NCI-H345 treated with DMSO at 0.1 percent for 48 hours (cell line): ENCODE measurements around the gene ANTXR2.

ENCODE experiments used
- DNase-seq: peaks from one replicate; lab custom pipeline; 2025; ENCODE audit not compliant: unreplicated experiment; lab: John Stamatoyannopoulos, UW

Gene ANTXR2

DNA sequence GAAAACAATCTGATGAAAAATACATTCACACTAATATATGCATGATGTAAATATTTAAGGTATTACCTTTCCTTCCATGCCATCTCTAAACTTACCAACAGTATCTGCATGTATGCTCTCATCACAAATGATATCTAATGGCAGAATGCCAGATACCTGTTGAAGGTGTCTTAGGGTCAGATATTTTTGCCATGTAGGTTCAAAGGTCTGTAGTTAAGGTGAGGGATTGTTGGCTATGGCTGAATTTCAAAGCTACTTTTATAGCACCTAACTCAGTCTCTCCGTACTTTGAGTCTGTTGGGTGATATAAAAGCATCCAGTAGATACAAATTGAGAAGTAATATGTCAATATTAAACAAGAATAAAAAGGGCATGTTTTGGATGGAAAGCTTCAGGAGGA, 19.8 kb upstream of the ANTXR2 start:
- DNase-seq: no peak

DNA sequence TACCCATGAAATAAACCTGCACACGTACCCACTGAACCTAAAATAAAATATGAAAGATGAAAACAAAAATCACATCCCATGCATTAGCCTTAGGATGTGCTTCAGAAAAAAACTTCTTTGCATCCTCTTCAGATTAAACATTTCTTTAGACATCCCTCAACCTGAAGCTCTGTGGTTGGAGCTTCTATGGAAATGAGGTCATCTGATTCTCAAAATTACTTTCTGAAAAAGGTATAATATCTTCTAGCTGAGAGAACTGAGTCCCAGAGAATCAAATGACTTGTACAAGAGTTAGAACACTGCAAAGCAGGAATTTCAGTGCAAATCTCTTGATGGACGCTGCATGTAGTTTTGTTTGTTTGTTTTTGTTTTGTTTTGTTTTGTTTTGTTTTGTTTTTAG, 19.1 kb upstream of the ANTXR2 start:
- no peak for DNase-seq

DNA sequence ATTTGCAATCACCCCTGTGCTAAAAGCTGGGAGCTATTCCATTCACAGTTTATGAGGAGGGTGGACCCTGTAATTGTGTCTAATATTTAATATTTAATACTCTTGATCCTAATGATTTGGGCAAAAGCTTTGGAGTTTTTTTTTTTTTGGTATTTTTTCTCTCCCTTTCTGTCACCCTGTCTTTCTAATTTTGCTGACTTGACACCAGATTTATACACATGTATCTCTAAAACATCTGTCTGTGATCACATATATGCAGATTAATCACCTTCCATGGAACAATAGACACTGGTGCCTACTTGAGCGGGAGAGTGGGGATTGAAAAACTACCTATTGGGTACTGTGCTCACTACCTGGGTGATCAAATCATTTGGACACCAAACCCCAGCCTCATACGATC, 18.7 kb upstream of the ANTXR2 start:
- DNase-seq: no peak

DNA sequence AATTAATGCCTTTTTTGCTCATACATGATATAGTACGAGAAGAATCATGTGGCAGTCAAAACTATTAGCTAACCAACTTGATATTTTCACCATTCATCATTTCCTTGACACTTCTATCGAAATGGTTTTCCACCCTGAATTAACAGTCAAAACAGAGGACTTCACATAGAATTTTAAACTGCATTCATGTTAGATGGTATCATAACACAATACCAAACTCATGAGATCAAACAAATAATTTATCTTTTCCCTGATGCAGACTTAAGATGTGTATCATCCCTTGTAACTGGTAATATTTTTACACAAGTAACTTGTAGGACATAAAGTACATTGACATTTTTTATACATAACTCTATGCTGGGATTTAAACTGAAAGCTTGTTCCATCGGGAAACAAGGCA, 18.2 kb upstream of the ANTXR2 start:
- DNase-seq: no peak

DNA sequence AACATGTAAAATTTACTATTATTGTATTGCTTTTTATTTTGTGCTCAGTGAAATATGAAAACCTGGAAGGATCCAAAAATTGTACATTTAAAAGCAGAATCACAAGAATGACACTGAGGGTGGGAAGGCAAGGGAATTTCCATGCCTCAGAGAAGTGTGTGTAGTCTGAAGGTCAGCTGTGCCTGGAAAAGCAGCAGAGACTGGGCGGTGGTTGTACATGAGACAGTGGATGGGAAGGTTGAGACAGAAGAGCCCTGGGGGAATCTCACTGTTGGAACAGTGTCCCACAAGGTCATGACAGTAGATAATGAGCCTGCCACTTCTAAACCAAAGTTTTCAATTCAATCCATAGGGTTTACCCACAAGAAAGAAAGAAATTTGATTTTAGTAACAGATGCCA, 17.1 kb upstream of the ANTXR2 start:
- no peak for DNase-seq

DNA sequence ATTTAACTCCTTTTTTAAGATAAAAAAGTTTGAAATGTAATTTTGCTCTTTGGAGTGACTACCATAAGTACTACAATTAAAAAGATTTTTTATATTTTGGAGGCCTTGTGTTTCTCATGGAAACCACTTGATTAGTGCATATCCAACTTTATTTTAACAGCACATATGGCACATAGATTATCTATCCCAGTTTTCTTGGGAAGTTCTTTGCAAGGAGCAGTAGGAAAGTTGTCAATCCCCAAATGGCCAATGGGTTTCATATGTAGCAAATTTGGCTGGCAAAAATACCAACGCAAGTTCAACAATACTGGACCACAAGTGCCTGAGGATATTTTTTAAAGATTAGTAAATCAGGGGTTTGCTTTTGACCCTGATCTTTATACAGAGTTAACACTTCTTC, 15.4 kb upstream of the ANTXR2 start:
- DNase-seq: no peak

DNA sequence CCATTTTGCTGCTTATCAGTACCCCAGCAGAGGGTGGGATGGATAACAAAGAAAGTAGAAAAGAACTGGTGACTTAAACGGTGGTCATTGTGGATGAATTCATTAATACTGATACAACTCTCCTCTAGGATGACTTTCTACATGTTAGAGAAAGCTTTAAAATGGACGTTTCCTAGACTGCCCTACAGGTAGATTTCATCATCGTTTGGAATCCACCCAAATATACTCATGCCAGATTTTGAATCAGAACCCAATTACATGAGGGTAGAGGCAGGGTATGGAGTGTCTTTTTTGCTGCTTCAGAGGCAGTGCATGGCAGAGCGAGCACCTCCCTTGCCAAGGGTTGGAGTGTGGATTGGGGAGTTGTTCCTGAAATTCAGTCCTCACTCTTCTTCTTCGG, 13.3 kb upstream of the ANTXR2 start:
- DNase-seq: no peak

DNA sequence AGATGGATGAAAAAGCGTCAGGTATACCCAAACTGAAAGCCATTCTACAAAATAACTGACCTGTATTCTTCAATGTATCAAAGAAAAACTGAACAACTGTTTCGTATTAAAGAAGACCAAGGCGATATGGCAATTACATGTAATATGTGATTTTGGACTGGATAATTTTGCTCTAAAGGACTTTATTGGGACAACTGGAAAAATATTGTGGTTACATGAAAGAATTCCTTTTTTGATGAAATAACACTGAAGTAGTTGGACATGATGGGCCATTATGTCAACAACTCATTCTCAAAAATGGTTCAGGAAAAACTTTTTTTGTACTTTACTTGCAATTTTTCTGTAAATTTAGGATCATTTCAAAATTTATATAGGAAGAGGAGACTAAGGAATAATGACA, 12.1 kb upstream of the ANTXR2 start:
- no peak for DNase-seq

DNA sequence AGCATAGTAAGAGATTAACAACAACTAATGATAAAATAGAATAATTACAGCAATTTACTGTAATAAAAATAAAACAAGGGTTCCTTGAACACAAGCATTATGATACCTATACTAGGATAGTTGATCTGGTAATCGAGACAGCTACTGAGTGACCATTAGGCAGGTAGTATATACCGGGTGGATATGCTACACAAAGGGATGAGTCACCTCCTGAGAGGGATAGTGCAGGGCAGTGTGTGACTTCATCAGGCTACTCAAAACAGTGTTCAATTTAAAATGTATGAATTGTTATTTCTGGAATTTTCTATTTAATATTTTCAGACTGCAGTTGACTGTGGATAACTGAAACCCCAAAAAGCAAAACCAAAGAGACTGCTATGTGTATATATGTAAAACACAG, 9.7 kb upstream of the ANTXR2 start:
- DNase-seq: no peak

DNA sequence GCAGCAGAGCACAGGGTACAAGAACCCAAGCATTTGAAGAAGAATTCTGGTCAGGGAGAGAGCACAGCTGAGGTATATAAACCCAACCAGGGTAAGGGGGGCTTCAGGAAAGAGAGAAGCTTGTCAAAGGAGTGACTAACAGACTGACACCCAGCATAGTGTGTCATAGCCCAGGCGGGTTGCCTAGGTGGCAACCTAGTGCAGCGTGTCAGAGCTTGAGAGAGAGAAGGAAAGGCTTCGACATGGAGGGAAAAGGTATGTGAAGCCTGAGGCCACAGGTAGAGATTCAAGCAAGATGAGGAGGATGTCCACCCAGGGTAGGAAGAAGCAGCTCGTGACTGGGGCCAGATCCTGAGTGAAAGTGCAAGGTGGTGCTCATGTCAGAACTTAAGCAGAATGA, 8.5 kb upstream of the ANTXR2 start:
- DNase-seq: no peak

DNA sequence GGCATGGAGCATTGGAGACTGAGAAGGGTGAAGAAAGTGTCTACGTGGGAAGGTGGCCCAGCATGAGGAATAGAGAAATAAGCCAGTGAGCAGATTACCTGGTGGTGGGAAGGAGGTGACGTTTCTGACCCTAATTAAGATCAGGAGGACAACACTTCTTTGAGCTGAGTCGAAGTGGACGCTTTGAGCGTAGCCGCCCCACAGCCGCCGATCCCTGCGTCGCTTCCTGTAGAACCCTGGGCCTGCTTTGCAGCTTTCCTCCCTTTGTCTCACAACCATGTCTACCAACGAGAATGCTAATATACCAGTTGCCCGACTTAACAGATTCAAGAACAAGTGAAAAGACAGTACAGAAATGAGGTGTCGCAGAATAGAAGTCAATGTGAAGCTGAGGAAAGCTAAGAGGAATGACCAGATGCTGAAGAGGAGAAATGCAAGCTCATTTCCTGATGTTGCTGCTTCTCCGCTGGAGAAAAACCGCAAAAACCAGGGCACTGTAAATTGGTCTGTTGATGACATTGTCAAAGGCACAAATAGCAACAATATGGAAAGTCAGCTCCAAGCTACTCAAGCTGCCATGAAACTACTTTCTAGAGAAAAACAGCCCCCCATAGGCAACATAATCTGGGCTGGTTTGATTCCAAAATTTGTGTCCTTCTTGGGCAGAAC, 6.4 kb upstream of the ANTXR2 start:
- DNase-seq: no peak

DNA sequence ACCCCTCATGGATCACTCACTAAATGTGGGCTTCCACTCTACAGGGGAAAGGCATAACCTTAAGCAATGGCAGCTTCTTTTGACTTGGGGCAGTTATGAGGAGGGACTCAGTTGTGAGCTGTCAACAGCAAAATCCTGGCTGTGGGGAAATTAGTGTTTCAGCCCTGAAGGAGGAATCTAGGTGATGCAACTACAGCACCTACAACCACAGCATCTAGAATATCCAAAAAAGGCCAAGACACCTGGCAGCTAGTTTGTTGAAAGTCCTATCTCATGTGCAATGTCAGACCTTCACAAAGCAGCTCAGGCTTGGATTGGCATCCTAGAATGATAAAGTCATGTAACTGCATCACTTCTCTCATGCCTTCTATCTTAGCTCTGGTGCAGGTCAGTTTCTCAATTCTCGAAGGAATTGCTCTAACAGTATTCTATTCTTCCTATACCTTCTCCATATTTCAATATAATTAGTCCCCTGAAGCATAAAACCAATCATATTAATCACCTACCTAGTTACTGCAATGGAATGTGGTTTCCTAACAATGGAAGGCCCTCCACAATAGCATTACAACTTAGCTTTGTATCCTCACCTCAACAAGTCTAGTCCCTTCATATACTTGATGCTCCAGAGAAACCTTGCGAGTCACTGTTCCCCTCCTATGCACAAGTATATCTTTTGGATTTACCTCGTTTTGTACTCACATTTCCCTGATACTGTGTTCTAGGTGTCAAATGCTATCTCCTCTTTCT, 5.5 kb upstream of the ANTXR2 start:
- DNase-seq: no peak

DNA sequence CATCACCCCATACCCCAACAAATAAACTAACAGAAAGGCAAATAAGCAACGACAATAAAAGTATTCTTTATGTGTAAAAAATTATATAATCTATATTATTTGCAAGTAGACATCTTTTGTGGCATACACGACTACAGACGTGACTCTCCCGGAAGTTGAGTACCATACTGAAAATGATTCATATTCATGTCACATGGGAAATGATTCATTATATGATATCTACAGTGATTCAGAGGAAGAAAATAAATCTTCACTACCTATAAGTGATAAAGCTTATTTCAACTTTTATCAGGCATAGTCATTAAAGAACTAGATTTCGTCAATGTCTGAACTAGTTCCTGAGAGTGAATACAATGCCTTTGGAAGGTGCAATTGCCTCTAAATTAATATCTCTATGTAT, 4.6 kb upstream of the ANTXR2 start:
- DNase-seq: no peak

DNA sequence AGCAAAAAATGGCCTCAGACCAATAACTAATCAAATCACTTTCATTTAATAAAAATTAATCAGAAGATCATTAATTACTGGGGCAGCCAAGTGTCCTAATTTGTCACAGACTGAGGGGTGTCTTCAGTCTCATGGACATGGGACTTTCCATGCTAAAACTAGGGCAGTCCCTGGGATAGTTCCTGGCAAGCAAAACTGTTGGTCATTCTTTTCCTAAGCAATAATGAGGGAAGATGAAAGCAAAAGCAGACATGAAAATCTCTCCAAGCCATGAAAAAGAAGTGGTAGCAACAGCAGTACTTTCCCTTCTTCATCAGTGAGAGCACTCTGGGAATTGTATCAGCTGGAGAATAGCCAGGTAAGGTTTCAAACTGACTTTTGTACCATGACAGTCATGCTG, 3.7 kb upstream of the ANTXR2 start:
- DNase-seq: no peak

DNA sequence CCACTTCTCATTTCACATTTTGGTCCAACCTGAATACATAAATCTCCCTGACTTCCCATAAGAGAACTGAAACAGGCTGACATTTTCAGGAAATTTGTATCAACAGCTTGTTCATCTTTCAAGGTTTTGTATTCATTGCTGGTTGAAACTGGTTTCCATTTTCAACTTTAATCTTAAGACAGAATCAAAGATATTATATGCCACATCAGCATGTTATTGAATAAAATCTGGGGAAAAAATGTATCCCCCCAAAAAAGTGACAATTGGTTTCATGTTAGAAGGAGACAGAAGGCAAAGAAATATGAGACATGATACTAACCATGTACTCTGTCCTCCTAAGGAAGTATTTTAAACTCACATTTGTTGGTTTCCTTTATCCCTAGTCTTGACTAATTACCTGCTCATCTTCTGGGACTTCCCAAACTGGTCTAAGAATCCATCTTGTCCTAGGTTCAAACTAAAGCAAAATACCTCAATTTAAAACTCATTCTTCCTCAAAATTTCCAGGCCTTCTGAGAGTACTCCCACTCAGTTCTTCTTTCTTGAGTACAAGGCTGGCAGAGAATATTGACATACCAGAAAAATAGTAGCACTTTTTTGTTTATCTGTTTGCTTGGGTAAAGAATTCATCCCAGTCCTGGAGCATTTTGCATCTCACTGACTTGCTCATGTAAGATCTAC, 3.1 kb upstream of the ANTXR2 start:
- DNase-seq: no peak

DNA sequence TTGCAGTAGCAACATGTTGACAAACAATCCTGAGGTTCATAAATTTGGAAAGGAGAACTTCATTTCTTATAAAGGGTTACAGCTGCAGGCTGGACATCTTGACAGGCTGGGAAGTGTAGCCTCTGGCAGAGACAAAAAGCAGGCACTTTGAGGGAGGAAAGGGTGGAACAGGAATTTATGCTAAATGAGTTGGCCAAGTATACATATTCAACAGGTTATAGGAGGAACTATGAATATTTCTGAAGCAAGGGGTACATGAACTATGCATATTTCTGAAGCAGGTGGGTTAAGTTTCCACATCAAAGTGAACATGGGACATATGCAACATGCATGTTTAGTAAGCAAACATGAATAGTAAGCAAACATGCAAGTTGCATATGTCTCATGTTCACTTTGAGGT, 1.6 kb upstream of the ANTXR2 start:
- no peak for DNase-seq

DNA sequence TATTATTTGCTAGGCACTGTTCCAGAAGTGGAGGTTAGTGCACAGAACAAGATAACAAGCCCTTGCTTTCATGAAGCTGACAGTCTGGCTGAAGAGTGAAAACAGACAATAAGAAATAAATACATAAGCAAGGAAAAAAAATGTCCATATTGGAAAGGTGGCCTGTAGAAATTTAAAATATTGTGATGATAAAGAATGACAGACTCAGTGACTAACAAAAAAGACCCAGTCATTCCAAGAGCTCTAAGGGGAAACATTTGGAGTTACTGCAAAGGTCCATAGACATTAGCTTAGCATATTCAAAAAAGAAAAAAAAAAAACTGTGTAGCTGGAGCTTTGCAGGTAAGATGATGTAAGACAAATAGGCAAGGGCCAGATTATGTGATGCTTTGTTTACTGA, 1.0 kb upstream of the ANTXR2 start:
- no peak for DNase-seq

DNA sequence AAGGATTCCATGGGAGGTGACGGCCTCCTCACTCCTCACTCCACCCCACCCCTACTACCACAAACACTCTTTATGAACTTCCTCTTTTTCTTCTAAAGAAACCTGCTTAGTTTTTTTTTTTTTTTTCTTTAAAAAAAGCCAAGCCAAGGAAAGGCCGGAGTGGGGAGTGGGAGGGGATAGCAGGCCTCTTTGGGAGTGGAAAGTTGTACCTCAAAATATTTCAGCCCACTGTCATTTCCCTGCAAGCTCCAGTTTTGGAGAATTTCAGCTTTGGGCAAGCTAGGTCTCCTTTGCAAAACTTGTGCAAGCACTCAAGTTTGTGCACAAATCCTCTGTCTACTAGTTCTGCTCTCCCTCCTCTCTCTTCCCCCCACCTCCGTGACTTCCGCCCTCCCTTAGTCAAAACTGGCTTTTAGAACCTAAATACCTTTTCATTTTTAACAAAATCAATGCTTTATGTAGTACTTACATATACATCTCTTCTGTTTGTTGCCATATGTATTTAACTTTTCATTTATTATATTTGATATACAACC, 512 bp upstream of the ANTXR2 start:
- DNase-seq: no peak

DNA sequence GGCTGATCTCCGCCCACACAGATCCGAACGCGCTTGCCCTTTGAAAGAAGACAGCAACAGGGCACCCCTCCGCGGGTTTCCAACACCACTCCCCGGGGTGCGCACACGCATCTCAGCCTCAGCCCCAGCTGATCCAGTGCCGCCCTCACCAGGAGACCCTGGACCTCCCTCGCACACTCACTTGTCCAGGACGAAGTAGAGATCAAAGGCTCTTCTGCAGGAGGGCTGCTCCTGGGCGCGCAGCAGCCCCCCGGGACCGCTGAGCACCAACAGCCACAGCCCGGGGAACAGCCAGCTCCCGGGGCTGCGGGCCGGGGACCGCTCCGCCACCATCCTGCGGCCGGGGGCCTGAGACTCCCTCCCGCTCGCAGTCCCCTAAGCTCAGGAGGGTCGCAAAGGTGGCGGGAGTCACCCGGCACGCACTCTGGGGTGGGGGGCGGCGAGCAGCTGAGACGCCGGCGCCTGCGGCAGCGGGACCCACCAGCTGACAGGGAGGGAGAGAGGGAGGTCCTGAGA, 743 bp downstream of the ANTXR2 start:
- peak; percentile 23 for DNase-seq

DNA sequence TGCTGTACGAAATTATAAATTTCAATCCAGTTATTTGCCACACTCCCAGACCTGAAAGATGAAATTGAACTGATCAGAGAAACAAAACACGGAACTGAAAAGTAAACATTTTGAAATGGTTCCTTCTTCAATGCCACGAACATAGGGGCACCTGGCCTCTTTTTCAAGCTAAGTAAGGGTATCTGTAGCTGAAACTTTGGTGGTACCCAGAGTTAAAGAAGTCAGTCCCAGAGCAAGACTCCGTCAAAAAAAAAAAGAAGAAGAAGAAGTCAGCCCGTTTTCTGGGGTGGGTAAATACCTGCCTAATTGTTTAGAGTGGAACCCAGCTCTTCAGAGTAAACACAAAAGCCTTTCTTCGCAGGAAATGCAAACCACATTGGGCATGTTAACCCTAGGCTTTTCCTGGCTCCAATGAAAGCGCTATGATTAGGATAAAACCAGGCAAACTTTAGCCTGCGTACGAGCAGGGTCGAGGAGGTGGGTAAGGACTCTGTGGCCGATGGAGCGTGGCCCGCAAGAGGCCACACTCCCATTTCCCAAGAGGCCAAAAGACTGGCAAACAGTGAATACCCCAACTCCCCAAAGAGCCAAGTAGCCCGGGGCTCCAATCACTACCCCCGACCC, 1.3 kb downstream of the ANTXR2 start:
- DNase-seq: no peak

DNA sequence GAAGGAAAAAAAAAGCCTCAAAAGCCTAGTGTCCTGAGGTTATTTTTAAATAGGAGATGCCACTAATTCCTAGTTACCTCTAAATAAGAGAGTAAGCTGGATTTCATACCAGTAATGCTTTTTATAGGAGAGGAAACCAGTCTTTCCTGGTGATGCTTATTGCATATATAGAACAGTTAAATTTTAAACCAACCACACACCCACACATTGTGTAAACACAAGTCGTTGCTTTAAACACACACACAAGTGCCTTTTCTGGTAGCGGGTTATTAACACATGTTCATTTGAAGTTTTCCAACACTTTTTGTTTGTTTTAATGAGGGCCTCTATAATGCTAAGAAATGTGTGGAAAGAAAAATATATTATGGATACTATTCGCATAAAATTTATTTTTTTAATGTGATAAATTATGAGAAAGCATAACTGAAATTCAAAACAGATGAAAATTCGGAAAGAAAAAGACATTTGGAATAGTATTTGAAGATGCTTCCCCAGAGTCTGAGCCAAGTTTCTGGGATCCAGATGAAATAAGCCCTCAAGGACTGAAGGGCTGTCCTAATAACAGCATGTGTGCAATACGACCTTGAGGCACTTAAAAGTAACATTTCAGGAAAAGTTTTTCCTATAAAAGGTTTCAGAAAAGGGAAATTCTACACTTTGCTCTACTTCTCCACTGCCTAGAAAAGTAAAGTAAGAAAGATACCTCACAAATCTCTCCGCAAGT, 2.0 kb downstream of the ANTXR2 start:
- no peak for DNase-seq
